SH-SY5Y (cell line): ENCODE results near the gene KRTAP1-3.
"Not testable (repeated sequence)": the region's sequence is repeated elsewhere in the genome, so short reads cannot be mapped to it uniquely, and the experiment has no call there.

ENCODE experiments used
- GATA2 ChIP-seq: IDR thresholded peaks from 2 replicates; pipeline ENCODE4 v1.6.1; 2011; ENCODE audit warnings: mild to moderate bottlenecking, low read depth, low read length
- GATA3 ChIP-seq: IDR thresholded peaks from 2 replicates; pipeline ENCODE4 v1.6.1; 2011; ENCODE audit warnings: low read depth, mild to moderate bottlenecking, low read length, moderate library complexity

The KRTAP1-3 gene

DNA sequence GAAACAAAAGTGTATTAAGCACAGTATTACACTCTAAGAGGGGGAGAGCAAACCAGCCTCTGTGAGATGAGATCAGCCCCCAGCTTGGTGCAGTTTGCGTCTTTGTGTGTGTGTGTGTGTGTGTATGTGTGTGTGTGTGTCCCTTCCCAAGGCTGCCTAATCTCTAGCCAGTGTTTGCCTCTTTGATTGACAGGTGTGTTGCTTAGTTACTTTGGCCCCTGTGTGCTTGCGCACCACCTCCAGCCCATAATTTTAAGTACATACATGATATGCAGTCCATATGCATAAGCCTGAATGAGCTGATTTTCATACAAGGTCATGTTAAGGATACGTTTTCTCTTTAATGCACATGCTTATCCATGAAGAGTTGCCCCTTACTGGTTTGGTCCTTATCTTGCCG, 32.9 kb downstream of the KRTAP1-3 start:
- TF ChIP-seq GATA3, result no peak
- TF ChIP-seq GATA2, result no peak

DNA sequence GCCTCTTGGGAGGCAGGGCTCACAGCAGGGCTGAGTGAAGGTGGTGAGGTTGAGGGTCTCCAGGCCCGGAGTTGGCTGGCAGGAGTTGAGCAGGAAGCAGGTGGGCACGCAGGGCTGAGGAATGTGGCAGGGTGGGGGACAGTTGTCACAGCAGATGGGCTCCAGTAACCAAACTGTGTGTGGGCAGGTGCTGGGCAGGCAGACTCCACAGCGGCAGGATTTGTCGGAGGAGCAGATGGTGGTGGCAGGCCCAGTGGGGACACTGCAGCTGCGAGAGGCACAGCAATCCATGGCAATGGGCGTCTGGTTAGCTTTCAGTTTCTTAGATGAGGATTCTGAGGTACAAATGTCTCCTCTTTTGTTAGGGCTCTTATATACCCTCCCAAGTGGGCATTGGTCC, 35.1 kb downstream of the KRTAP1-3 start, which contains the start of gene KRTAP3-2:
TSS of gene KRTAP3-2 (minus strand) at position 344 of the 400 bp plus-strand sequence. CDS start at position 291, 53 bp downstream.
- TF ChIP-seq GATA2, GATA3: not testable (repeated sequence)

DNA sequence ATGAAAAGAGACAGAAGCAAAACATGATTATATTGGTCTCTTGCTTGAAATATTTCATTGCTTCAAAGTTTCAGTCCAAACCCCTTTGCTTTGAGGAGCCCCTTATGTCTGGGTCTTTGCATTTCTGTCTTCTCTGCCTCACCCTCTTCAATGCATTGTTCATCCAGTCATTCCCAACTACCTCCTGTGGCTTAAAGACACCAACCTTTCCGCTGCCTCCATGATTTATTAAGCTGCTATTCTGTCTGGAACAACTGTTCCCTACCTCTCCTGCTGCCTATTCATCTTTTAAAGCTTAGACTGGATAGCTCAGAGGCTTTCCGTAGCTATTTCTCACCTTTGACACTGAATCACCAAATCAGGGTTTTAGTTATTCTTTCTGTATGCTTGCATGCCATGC, 37.3 kb downstream of the KRTAP1-3 start:
- TF ChIP-seq GATA2, result no peak
- TF ChIP-seq GATA3, result no peak

DNA sequence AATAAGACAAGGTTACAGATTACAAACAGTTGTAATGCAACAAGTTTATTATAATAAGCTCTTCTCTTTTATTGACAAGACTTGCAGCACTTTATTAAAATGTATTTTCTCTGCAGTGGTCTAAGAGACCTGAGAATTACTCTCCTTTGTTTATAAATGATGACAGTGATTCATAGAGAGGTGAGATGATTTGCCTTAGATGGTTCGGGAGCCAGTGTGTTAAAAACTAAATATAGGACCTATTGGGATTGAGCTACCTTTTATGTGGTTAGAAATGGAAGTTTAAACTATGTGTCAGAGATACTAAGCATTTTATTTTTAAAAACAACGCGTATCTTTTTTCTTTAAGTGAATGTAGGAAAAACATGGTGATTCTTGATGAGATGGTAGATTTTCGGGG, 37.8 kb downstream of the KRTAP1-3 start:
- TF ChIP-seq GATA2 (no peak), GATA3 (no peak)

DNA sequence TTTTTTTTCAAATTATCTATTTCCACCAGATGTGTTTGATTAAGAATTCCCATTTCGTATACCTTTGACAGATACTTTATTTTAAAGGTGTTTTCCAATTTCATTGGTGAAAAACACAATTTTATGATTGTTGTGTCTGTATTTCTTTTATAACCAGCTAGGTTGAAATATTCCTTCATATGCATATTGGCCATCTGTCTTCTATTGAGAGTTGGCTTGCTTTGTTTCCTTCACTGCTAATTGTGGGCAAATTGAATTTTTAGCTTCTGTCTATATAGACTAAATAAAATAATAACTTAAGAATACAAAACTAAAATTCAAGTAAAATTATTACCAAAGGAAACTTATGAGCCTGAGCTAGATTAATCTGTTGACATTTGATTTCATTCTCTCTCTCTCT, 39.6 kb downstream of the KRTAP1-3 start:
- TF ChIP-seq GATA2, result no peak
- TF ChIP-seq GATA3, result no peak

DNA sequence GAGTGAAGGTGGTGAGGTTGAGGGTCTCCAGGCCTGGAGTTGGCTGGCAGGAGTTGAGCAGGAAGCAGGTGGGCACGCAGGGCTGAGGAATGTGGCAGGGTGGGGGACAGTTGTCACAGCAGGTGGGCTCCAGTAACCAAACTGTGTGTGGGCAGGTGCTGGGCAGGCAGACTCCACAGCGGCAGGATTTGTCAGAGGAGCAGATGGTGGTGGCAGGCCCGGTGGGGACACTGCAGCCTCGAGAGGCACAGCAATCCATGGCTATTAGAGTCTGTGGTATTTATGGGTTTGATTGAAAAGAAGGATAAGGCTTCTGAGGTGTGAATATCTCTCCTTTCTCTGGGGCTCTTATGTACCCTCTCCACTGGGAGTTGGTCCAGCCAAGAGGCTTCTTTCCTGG, 40.8 kb downstream of the KRTAP1-3 start, which contains the start of gene KRTAP3-3:
TSS of gene KRTAP3-3 (minus strand) at position 326 of the 400 bp plus-strand sequence. CDS start at position 259, 67 bp downstream.
- no peak for TF ChIP-seq GATA2
- no peak for TF ChIP-seq GATA3

DNA sequence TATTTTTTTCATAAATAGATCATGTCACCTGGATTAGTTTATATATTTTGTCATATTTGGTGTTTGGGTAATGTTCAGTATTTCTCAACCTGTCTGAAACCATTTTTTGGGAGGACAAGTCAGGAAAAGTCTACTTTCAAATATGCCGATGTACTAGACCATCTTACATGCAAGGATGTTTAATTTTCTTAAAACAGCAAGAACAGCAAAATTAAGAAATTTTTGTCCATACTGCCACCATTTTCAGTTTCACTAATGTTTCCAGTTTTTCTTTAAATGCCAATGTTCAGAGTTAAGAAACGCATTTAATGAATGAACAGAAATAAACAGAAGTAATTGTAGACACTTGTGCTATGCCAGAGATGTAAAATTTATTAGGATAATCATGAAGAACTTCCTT, 41.6 kb downstream of the KRTAP1-3 start:
- TF ChIP-seq GATA2 (no peak), GATA3 (no peak)

DNA sequence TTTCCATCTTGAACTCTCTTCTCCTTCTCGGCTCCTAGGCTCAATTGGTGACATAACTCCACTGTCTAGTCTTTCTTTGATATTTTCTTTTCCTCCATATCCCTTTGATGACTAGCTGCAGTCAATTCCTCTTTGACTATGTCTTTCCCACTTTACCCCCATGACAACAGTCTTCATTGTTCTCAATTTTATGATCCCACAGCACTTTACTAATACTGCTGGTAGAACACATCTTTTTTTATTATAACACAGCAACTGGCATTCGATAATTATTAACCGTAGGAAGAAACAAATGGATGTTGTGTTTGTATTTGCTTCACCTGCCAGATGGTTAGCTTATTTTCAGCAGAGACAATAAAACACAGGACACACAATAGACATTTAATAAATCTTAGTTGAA, 42.0 kb downstream of the KRTAP1-3 start:
- TF ChIP-seq GATA2 (no peak), GATA3 (no peak)

DNA sequence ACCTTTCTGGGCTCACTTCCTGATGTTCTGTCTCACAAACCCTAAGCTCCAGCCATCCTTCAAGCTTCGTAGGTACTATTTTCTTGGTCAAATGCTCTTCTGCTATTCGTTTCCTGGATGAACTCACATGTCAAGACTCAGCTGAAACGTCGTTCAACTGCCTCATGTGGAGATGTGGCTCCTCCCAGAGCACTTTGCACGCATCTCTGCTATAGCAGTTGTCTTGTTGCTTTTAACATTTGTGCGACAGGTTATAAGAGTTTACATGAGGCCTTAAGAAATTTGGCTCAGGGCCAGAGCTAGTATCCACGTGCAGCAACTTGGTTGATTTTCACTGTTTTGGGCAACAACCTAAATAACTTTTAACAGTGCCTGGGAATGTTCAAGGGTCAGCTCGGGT, 47.8 kb downstream of the KRTAP1-3 start:
- no peak for TF ChIP-seq GATA2
- TF ChIP-seq GATA3, result no peak

DNA sequence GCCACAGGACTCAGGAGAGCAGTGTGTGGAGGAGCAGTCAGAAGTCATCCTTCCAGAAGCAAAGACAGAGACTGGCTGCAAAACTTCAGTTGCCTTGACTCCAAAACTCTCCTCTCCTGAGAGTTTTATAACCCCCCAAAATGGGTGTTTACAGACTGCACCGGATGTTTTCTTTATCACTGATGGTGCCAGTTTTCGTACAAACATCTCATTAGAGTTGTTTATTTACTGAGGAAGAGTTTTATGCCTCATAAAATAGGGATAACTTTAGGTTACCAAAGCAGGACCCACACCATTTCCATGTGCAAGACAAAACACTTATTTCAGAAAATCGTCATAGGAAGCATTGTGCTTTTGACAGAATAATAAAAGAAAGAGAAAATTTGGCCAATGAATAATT, 50.4 kb downstream of the KRTAP1-3 start, which contains the start of gene KRT40:
TSS of gene KRT40 (minus strand) at position 101 of the 400 bp plus-strand sequence. CDS start at position 48, 53 bp downstream.
- TF ChIP-seq GATA3 (no peak), GATA2 (no peak)
